GM12878 (cell line): ENCODE measurements around the gene CHAC2. TPM values are rescaled to one million over a fixed set of nuclear protein-coding genes. Genes with fewer than 3 reads are reported as not detected.

Source experiments
- BRCA1 ChIP-seq: IDR thresholded peaks from 2 replicates; pipeline ENCODE4 v1.6.1; 2011; ENCODE audit warnings: low read depth, low read length, improper control_type of control experiment
- CREM ChIP-seq: IDR thresholded peaks from 2 replicates; pipeline ENCODE4 v1.6.1; 2014; ENCODE audit warnings: antibody characterized with exemption, low read depth
- EP300 ChIP-seq, 2 experiments: fragments of 150-350 bp in 1 of 2; IDR thresholded peaks; 2 replicates each; pipeline ENCODE4 v1.6.1; 2011 to 2012; ENCODE audit warnings: low read depth in 2 of 2, low read length in 2 of 2, borderline replicate concordance in 1 of 2, improper control_type of control experiment in 1 of 2, inconsistent platforms in 1 of 2; ENCODE audit not compliant: control insufficient read depth in 1 of 2
- HDGF ChIP-seq: fragments of 450-650 bp; IDR thresholded peaks from 2 replicates; pipeline ENCODE4 v1.6.1; 2016; ENCODE audit warnings: antibody characterized with exemption
- NRF1 ChIP-seq: conservative IDR thresholded peaks from 2 replicates; pipeline ENCODE4 v1.6.1; 2011; ENCODE audit warnings: mild to moderate bottlenecking, low read depth, low read length, improper control_type of control experiment
- POLR2AphosphoS2 ChIP-seq: IDR thresholded peaks from 2 replicates; pipeline ENCODE4 v1.6.1; 2011; ENCODE audit warnings: low read depth, mild to moderate bottlenecking, low read length, improper control_type of control experiment, moderate library complexity
- POLR2AphosphoS5 ChIP-seq: IDR thresholded peaks from 2 replicates; pipeline ENCODE4 v1.6.1; 2011; ENCODE audit warnings: mild to moderate bottlenecking, low read length, inconsistent platforms
- RB1 ChIP-seq: fragments of 450-650 bp; formaldehyde crosslinking; IDR thresholded peaks from 2 replicates; pipeline ENCODE4 v1.6.1; 2017; ENCODE audit warnings: mild to moderate bottlenecking, borderline replicate concordance
- RELA ChIP-seq: fragments of 450-650 bp; IDR thresholded peaks from 2 replicates; pipeline ENCODE4 v1.8.0; 2014; ENCODE audit warnings: borderline replicate concordance; ENCODE audit not compliant: partially characterized antibody
- SIN3A ChIP-seq: IDR thresholded peaks from 2 replicates; pipeline ENCODE4 v1.6.1; 2012; ENCODE audit warnings: low read depth, low read length, improper control_type of control experiment
- SIX5 ChIP-seq: IDR thresholded peaks from 2 replicates; pipeline ENCODE4 v1.6.1; 2011; ENCODE audit warnings: mild to moderate bottlenecking, low read depth, low read length, moderate library complexity; ENCODE audit not compliant: severe bottlenecking
- SMAD5 ChIP-seq: IDR thresholded peaks from 2 replicates; pipeline ENCODE4 v1.6.1; 2016; ENCODE audit warnings: antibody characterized with exemption, low read depth
- SUZ12 ChIP-seq: fragments of 200-600 bp; sonication (generic); IDR thresholded peaks from one replicate; pipeline ENCODE4 v1.6.1; 2018; ENCODE audit warnings: antibody characterized with exemption, mild to moderate bottlenecking; ENCODE audit not compliant: unreplicated experiment
- ZNF384 ChIP-seq: IDR thresholded peaks from 2 replicates; pipeline ENCODE4 v1.6.1; 2012; ENCODE audit warnings: low read depth, mild to moderate bottlenecking, low read length, improper control_type of control experiment, borderline replicate concordance
- polyA plus RNA-seq, 11 experiments: library from polyadenylated mRNA; depleted of rRNA in 4 of 11; unstranded in 6 of 11; stranded (reverse) in 5 of 11; fragments of >200 nt; fragmentation: Nextera tagmentation in 4 of 11; fragmentation: Illumina TruSeq in 1 of 11; extraction: Ambion mirVana in 4 of 11; extraction: Trizol in 1 of 11; gene quantifications; 1 replicate in 1 of 11; 2 replicates in 10 of 11; pipeline versions ENCODE4 v1.2.1 to v1.2.3, GENCODE V29; 2011 to 2016; ENCODE audit warnings: inconsistent platforms in 2 of 11, missing spikeins in 2 of 11, low read depth in 1 of 11
- total RNA-seq, 4 experiments: library from RNA; depleted of rRNA in 3 of 4; stranded (reverse); fragments of >200 nt in 3 of 4; fragmentation: Illumina TruSeq in 1 of 4; extraction: Trizol in 1 of 4; gene quantifications; 2 replicates each; pipeline versions ENCODE4 v1.2.1 to v1.2.3, GENCODE V29; 2013 to 2021
- TF ChIP-seq, protein P1 (sequence below): fragments of 450-650 bp; IDR thresholded peaks from 2 replicates; pipeline ENCODE4 v1.6.1; 2016; ENCODE audit warnings: mild to moderate bottlenecking, moderate library complexity, borderline replicate concordance
- TF ChIP-seq, protein P2 (sequence below): IDR thresholded peaks from 2 replicates; pipeline ENCODE4 v1.6.1; 2011; ENCODE audit warnings: mild to moderate bottlenecking, low read depth, low read length, moderate library complexity; ENCODE audit not compliant: insufficient replicate concordance
- TF ChIP-seq, protein P3 (sequence below): fragments of 450-650 bp; IDR thresholded peaks from 2 replicates; pipeline ENCODE4 v1.6.1; 2017; ENCODE audit warnings: mild to moderate bottlenecking, moderate library complexity
- TF ChIP-seq, protein P4 (sequence below): fragments of 450-650 bp; IDR thresholded peaks from 2 replicates; pipeline ENCODE4 v1.6.1; 2014; ENCODE audit warnings: mild to moderate bottlenecking

The CHAC2 gene
- total and polyA plus RNA-seq, 10 of the 15 experiments (the other 5 are each of a cell fraction or from before 2014, with no cell fraction given), result 11.0 to 67.6 (median 25.0) TPM

DNA sequence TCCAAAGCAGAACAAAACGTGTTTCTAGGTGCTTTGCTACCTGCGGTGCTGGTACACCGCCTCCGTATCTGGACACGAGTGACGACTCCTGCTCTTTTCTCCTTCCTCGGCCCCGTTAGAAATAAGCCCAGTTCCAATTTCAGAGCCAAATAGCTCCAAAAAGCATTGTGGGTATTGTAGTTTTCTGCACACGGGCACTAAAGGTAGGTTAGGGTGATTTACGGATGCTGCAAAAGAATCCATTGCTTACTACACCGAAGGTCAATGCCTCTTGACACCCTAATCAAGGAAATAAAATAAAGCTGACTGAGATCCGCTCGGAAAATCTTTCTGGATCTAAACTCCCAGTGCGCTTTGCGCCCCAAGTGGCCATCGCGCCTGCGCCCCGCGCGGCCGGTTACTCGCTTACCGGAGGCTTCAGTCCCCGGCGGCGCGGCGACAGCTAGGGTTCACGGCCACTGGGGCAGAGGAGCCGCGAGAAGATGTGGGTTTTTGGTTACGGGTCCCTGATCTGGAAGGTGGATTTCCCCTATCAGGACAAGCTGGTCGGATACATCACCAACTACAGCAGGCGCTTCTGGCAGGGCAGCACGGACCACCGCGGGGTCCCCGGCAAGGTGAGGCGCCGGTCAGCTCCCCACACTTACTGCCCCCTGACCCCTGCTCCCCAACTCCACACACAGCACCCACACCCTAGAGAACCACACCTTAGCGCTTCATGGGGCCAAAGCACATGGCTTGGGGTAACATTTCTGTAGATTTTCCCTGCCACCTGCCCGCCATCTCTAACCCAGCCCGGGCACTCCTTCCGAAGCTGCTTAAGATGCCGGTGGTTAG lies at the start of gene CHAC2 (continued):
- no peak for TF ChIP-seq SUZ12
- TF ChIP-seq, protein P1, sequence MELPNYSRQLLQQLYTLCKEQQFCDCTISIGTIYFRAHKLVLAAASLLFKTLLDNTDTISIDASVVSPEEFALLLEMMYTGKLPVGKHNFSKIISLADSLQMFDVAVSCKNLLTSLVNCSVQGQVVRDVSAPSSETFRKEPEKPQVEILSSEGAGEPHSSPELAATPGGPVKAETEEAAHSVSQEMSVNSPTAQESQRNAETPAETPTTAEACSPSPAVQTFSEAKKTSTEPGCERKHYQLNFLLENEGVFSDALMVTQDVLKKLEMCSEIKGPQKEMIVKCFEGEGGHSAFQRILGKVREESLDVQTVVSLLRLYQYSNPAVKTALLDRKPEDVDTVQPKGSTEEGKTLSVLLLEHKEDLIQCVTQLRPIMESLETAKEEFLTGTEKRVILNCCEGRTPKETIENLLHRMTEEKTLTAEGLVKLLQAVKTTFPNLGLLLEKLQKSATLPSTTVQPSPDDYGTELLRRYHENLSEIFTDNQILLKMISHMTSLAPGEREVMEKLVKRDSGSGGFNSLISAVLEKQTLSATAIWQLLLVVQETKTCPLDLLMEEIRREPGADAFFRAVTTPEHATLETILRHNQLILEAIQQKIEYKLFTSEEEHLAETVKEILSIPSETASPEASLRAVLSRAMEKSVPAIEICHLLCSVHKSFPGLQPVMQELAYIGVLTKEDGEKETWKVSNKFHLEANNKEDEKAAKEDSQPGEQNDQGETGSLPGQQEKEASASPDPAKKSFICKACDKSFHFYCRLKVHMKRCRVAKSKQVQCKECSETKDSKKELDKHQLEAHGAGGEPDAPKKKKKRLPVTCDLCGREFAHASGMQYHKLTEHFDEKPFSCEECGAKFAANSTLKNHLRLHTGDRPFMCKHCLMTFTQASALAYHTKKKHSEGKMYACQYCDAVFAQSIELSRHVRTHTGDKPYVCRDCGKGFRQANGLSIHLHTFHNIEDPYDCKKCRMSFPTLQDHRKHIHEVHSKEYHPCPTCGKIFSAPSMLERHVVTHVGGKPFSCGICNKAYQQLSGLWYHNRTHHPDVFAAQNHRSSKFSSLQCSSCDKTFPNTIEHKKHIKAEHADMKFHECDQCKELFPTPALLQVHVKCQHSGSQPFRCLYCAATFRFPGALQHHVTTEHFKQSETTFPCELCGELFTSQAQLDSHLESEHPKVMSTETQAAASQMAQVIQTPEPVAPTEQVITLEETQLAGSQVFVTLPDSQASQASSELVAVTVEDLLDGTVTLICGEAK, result peak; percentile 19; the same call in 1 of the 2 replicates
- TF ChIP-seq, protein P2, sequence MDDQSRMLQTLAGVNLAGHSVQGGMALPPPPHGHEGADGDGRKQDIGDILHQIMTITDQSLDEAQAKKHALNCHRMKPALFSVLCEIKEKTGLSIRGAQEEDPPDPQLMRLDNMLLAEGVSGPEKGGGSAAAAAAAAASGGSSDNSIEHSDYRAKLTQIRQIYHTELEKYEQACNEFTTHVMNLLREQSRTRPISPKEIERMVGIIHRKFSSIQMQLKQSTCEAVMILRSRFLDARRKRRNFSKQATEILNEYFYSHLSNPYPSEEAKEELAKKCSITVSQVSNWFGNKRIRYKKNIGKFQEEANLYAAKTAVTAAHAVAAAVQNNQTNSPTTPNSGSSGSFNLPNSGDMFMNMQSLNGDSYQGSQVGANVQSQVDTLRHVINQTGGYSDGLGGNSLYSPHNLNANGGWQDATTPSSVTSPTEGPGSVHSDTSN, result peak; percentile 52
- no peak for TF ChIP-seq ZNF384
- TF ChIP-seq, protein P3, sequence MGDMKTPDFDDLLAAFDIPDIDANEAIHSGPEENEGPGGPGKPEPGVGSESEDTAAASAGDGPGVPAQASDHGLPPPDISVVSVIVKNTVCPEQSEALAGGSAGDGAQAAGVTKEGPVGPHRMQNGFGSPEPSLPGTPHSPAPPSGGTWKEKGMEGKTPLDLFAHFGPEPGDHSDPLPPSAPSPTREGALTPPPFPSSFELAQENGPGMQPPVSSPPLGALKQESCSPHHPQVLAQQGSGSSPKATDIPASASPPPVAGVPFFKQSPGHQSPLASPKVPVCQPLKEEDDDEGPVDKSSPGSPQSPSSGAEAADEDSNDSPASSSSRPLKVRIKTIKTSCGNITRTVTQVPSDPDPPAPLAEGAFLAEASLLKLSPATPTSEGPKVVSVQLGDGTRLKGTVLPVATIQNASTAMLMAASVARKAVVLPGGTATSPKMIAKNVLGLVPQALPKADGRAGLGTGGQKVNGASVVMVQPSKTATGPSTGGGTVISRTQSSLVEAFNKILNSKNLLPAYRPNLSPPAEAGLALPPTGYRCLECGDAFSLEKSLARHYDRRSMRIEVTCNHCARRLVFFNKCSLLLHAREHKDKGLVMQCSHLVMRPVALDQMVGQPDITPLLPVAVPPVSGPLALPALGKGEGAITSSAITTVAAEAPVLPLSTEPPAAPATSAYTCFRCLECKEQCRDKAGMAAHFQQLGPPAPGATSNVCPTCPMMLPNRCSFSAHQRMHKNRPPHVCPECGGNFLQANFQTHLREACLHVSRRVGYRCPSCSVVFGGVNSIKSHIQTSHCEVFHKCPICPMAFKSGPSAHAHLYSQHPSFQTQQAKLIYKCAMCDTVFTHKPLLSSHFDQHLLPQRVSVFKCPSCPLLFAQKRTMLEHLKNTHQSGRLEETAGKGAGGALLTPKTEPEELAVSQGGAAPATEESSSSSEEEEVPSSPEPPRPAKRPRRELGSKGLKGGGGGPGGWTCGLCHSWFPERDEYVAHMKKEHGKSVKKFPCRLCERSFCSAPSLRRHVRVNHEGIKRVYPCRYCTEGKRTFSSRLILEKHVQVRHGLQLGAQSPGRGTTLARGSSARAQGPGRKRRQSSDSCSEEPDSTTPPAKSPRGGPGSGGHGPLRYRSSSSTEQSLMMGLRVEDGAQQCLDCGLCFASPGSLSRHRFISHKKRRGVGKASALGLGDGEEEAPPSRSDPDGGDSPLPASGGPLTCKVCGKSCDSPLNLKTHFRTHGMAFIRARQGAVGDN, result no peak
- peak; percentile 94 for TF ChIP-seq POLR2AphosphoS5
- TF ChIP-seq CREM, result peak; percentile 46; the same call in 1 of the 2 replicates
- peak; percentile 55; the same call in 1 of the 2 replicates for TF ChIP-seq POLR2AphosphoS2
- 0 out of 2 replicates have a peak, but pooled peaks have one; percentile 16 for TF ChIP-seq SIN3A
- peak; percentile 79 for TF ChIP-seq SIX5
- TF ChIP-seq HDGF, result no peak
- no peak for TF ChIP-seq EP300 (IDR thresholded peaks at IDR 0.05; ENCODE audit: borderline replicate concordance in 1 of 2, control insufficient read depth in 1 of 2, low read depth in 2 of 2, low read length in 2 of 2)
- TF ChIP-seq RELA, result peak; percentile 21
- TF ChIP-seq BRCA1, result peak; percentile 47; the same call in 1 of the 2 replicates
- TF ChIP-seq, protein P4, sequence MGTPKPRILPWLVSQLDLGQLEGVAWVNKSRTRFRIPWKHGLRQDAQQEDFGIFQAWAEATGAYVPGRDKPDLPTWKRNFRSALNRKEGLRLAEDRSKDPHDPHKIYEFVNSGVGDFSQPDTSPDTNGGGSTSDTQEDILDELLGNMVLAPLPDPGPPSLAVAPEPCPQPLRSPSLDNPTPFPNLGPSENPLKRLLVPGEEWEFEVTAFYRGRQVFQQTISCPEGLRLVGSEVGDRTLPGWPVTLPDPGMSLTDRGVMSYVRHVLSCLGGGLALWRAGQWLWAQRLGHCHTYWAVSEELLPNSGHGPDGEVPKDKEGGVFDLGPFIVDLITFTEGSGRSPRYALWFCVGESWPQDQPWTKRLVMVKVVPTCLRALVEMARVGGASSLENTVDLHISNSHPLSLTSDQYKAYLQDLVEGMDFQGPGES, result no peak
- no peak for TF ChIP-seq RB1
- TF ChIP-seq NRF1, result peak; percentile 77
- peak; percentile 55 for TF ChIP-seq SMAD5
